ENCODE measurements around the gene REEP1. TPM values are rescaled to one million over a fixed set of nuclear protein-coding genes. Genes with fewer than 3 reads are reported as not detected.

The REEP1 gene
- total RNA-seq, 4 donors from 2014 or later, result 0.39 to 3.3 (median 1.7) TPM

DNA sequence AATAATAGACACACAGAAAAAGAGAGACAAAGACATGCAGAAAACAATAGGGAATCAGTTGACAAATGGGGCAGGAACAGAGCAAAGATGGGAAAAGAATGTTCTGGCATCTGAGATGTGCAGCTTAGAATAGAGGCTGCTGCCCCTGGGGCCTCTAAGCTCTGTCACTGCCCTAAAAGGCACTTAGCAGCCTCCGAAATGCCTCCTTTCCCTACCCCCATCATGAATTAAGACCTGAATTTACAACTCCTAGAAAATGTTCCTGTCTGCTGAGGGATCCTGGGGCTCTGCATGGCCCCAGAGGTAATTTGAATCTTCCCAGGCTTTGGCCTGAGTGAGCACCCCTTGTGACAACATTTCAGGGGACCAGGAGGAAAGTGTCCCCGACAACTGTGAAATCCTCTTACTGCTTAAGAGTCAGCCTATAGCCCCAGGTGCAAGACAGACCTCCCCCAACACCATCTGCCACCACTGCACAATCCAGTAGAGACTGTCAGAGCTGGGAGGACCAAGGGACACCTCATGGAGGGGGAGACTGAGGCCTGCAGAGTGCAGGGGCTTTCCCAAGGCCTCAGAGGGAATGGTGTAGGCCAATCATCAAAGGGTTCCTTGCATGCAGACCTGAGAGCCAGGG, 113.4 kb downstream of the REEP1 start:
- H3K27ac ChIP-seq, result peak overlapping the region in 2 of 4 donors; percentile 36 to 69
- TF ChIP-seq, protein P1, sequence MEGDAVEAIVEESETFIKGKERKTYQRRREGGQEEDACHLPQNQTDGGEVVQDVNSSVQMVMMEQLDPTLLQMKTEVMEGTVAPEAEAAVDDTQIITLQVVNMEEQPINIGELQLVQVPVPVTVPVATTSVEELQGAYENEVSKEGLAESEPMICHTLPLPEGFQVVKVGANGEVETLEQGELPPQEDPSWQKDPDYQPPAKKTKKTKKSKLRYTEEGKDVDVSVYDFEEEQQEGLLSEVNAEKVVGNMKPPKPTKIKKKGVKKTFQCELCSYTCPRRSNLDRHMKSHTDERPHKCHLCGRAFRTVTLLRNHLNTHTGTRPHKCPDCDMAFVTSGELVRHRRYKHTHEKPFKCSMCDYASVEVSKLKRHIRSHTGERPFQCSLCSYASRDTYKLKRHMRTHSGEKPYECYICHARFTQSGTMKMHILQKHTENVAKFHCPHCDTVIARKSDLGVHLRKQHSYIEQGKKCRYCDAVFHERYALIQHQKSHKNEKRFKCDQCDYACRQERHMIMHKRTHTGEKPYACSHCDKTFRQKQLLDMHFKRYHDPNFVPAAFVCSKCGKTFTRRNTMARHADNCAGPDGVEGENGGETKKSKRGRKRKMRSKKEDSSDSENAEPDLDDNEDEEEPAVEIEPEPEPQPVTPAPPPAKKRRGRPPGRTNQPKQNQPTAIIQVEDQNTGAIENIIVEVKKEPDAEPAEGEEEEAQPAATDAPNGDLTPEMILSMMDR (IDR thresholded peaks at IDR 0.05), result no peak
- no peak for TF ChIP-seq POLR2A (IDR thresholded peaks at IDR 0.05)
- TF ChIP-seq EP300 (IDR thresholded peaks at IDR 0.05), result no peak
- no peak for DNase-seq (ENCODE audit: low spot score in 2 of 2)
- 86 to 88% methylated on average over 2 of the region's 2 CpGs for WGBS, 2 donors
- H3K4me1 ChIP-seq, result peaks cover 0 to 26% (median 5%) of the 10 kb centered on the region in 4 donors
- no peak overlapping the region for H3K4me3 ChIP-seq
- H3K36me3 ChIP-seq, result no peaks in the 10 kb centered on the region
- no peaks in the 10 kb centered on the region for H3K9me3 ChIP-seq
- H3K27me3 ChIP-seq, result no peaks in the 10 kb centered on the region

DNA sequence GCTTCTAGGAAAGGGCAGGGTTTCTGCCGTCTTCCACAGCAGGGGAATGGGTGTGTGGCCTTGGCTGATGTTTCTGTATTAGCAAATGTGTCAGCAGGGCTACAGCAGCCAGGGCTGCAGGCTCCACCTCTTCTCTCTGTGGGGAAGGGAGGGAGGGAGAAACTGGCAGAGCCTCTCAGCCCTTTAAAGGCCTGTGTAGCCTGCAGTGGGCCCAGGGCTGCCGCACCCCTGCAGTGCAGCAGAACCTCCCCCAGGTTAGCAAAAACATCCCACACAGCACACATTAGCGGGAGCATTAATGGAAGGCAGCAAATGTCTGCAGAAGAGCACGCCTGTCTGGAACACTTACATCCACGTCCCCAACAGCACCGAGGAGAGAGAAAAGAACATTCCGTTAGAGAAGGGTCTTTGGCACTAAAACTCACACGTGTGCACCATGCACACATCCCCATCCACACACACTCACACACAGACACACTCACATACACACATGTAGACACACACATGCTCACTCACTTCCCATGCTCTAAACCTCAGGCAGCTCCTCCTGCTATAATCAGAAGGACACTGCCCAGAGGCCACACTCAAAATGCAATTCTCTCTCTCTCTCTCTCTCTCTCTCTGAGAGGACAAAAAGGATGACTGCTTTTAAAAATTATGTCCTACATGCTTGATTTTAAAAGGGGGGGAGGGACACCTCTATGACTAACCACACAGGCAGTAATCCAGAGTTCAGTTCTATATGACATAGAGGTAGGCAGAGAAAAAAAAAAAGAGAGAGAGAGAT, 114.1 kb downstream of the REEP1 start:
- Histone ChIP-seq H3K4me3 (no peak overlapping the region), H3K27me3 (no peaks in the 10 kb centered on the region), H3K9me3 (no peaks in the 10 kb centered on the region), H3K27ac (peak overlapping the region in 2 of 4 donors; percentile 36 to 48), H3K4me1 (peaks cover 0 to 26% (median 5%) of the 10 kb centered on the region in 4 donors), H3K36me3 (no peaks in the 10 kb centered on the region)
- TF ChIP-seq, protein P1 (IDR thresholded peaks at IDR 0.05), result no peak
- TF ChIP-seq POLR2A (IDR thresholded peaks at IDR 0.05) (no peak), EP300 (IDR thresholded peaks at IDR 0.05) (no peak)
- no peak for DNase-seq (ENCODE audit: low spot score in 2 of 2)
- WGBS, 2 donors, result 40 to 54% methylated on average over 7 to 8 of the region's 8 CpGs

DNA sequence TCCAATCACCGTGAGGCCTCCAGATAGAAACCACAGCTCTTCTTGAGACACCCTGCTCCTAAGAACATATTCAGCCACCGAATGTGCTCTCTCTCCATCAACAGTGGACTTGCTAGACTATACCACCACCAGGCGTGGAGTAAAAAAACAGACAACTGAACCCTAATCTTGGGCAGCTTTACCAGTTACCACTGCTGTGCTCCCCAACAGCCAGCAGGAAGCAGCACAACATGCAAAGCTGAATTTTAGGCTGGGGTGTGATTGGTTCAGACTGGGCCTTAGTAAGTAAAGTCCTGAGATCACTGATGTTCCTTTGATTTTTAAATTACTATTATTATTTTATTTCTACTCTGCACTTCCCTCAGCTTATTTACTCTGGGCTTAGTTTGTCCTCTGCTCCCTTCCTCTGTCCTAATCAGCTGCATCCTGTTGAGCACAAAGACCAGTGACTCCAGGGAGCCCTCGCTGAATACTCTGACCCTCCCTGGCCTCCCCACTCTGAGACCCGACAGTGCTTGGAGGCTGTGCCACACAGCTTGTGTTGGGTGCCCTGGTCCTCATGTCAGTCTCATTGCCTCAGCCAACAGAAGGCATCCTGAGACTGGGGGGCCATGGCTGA, 116.3 kb downstream of the REEP1 start:
- whole genome bisulfite sequencing, 2 donors, result 37 to 38% methylated on average over 4 to 5 of the region's 5 CpGs
- TF ChIP-seq, protein P1 (IDR thresholded peaks at IDR 0.05), result peak; percentile 66 to 81 (median 75)
- TF ChIP-seq POLR2A (IDR thresholded peaks at IDR 0.05), result no peak
- DNase-seq (ENCODE audit: low spot score in 2 of 2), result no peak
- H3K4me1 ChIP-seq, result peaks cover 0 to 29% (median 5%) of the 10 kb centered on the region in 4 donors
- no peaks in the 10 kb centered on the region for H3K27me3 ChIP-seq
- H3K4me3 ChIP-seq, result no peak overlapping the region
- no peaks in the 10 kb centered on the region for H3K36me3 ChIP-seq
- no peak overlapping the region for H3K27ac ChIP-seq
- H3K9me3 ChIP-seq, result no peaks in the 10 kb centered on the region

DNA sequence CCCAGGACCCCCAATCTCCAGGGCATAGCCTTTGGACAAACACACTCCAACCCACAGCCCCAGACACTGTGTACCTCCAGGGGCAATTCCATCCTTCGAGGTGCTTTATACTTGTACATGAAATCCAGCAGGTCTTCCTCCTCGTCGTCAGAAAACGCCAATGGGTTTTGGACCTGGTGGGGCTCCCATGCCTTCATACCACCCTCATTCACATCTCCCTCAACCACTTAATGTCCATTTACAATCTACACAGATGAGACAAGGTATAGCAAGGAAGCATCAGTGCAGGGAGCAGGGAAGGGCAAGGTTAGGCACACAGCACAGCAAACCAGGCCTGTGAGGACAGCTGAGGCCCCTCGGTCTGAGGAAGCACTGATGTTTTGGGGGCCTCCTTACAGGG, 117.5 kb downstream of the REEP1 start:
- no peaks in the 10 kb centered on the region for H3K27me3 ChIP-seq
- DNase-seq (ENCODE audit: low spot score in 2 of 2), result no peak

More for the DNA sequence above, 117.5 kb downstream of the REEP1 start:
- TF ChIP-seq EP300 (IDR thresholded peaks at IDR 0.05) (no peak), POLR2A (IDR thresholded peaks at IDR 0.05) (no peak)
- TF ChIP-seq, protein P1 (IDR thresholded peaks at IDR 0.05), result no peak
- Histone ChIP-seq H3K9me3 (no peaks in the 10 kb centered on the region), H3K4me3 (no peak overlapping the region), H3K36me3 (no peaks in the 10 kb centered on the region), H3K27ac (no peak overlapping the region), H3K4me1 (peaks cover 0 to 29% (median 4%) of the 10 kb centered on the region in 4 donors)
- WGBS, 2 donors, result 74 to 75% methylated on average over 5 of the region's 5 CpGs
